Measurements from ENCODE around the gene COQ8A. TPM values are rescaled to one million over a fixed set of nuclear protein-coding genes. Genes with fewer than 3 reads are reported as not detected.

COQ8A gene
- polyA plus RNA-seq, 1 of the 3 experiments (the other 2 are of a cell fraction), result 11.8 TPM

DNA sequence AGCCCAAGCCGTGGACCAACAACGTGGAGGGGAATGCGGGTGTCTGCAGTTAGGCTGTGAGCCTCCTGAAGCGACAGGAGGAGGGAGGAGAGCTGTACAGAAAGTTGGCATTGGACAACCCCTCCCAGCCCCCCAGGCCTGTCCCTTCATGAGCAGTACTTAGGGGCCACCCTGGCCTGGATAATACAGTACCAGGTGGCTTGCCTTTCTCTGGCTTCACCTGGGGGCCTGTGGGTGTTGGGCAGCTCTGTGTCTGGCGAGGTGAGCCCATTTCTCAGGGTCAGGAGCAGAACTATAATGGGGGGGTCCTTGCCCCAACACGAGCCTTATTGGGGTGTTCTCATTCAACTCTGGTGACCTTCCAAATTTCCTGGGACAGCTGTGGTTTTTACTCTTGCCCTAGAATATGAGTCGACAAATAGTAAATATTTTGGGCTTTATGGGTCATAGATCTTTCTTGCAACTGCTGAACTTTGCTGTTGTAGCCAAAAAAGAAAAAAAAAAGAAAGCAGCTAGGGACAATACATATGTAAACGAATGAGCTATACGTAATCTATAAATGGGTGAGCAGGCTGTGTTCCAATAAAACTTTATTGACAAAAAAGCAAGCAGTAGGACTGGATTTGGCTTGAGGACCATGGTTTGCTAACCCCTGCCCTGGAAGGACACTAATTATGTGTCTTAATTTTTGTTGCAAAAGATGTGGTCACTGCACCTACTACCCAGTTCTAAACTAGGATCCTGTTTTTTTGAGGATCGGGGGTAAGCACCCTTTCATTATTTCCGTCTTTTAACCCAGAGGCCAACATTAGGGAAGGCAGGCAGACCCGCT lies 11.4 kb downstream of the COQ8A start (continued):
- no peak for TF ChIP-seq TCF12 (IDR thresholded peaks at IDR 0.05)
- no peak for TF ChIP-seq USF2 (IDR thresholded peaks at IDR 0.05; ENCODE audit: borderline replicate concordance, low read depth, low read length)
- no peak for TF ChIP-seq TEAD4 (IDR thresholded peaks at IDR 0.05; ENCODE audit: borderline replicate concordance, insufficient read depth)
- no peak for TF ChIP-seq EP300 (IDR thresholded peaks at IDR 0.05; ENCODE audit: borderline replicate concordance in 1 of 2, low read depth in 1 of 2, low read length in 1 of 2)
- TF ChIP-seq CHD2 (IDR thresholded peaks at IDR 0.05; ENCODE audit: low read length, partially characterized antibody), result no peak
- no peak for TF ChIP-seq NRF1 (IDR thresholded peaks at IDR 0.05; ENCODE audit: low read depth, low read length)

- POLR2A ChIA-PET, result no interaction called here
- no peak overlapping the region for H3K4me3 ChIP-seq (ENCODE audit: low read depth in 2 of 2, low read length in 1 of 2)
- H3K4me1 ChIP-seq (ENCODE audit: control insufficient read depth in 1 of 2, insufficient read depth in 2 of 2, low read depth in 1 of 2, low read length in 1 of 2), result peaks cover 0 to 5% of the 10 kb centered on the region in 2 experiments; a peak in 1 of 4 replicates
- CTCF ChIA-PET, result no interaction called here
- DNase-seq, result no peak
- no peak overlapping the region for H2AFZ ChIP-seq (ENCODE audit: low read depth)
- no peak overlapping the region for H3K9ac ChIP-seq
- H3K27me3 ChIP-seq (ENCODE audit: insufficient read depth), result no peaks in the 10 kb centered on the region
- no peaks in the 10 kb centered on the region for H3K9me3 ChIP-seq
- no peaks in the 10 kb centered on the region for H3K79me2 ChIP-seq (ENCODE audit: insufficient read depth)
- H4K20me1 ChIP-seq (ENCODE audit: insufficient read depth), result no peaks in the 10 kb centered on the region
- no peaks in the 10 kb centered on the region for H3F3A ChIP-seq (replicated peaks; ENCODE audit: insufficient read depth)
- H3K4me2 ChIP-seq, result no peak overlapping the region
- 68% methylated on average over 3 of the region's 3 CpGs for WGBS (ENCODE audit: low lambda C conversion rate)
- H3K9me2 ChIP-seq, result no peaks in the 10 kb centered on the region
- no peaks in the 10 kb centered on the region for H3K36me3 ChIP-seq (replicated peaks in 1 of 2; ENCODE audit: control insufficient read depth in 1 of 2, insufficient read depth in 2 of 2, low read length in 1 of 2)
- H3K27ac ChIP-seq (ENCODE audit: low read depth in 2 of 2, low read length in 1 of 2), result no peak overlapping the region
- TF ChIP-seq SIN3A (IDR thresholded peaks at IDR 0.05; ENCODE audit: borderline replicate concordance, low read depth, low read length), result no peak
- no peak for TF ChIP-seq POLR2AphosphoS5 (IDR thresholded peaks at IDR 0.05; ENCODE audit: low read depth, low read length)
These were observed 12.0 kb downstream of the COQ8A start for GRCh38 chr1:226952118-226952441.

DNA sequence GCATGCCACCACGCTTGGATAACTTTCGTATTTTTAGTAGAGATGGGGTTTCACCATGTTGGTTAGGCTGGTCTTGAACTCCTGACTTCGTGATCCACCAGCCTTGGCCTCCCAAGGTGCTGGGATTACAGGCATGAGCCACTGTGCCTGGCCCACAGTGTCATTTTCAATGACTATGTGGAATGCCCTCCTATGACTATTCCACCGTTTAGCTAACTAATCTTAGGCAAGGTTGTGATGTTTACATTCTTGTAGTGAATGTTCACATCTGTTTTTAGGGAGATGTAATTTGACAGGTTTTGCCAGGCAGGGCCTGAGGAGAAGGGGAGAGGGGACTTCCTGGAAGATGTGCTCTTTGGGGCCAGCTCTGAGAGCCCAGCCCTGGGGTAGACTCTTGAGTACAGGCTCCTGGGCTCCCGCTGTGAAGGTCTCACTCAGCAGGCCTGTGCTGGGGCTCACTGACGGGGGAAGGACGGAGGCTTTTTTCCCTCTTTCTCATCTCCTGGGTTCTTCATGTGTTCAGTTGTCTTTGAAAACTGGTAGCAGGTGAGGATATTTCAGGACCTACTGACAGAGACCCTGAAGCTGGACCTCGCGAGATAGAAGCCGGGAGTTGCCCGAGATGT lies 13.2 kb downstream of the COQ8A start:
- no peak overlapping the region for H3K27ac ChIP-seq (ENCODE audit: low read depth in 2 of 2, low read length in 1 of 2)
- H3K9me2 ChIP-seq, result no peaks in the 10 kb centered on the region
- no peaks in the 10 kb centered on the region for H3K27me3 ChIP-seq (ENCODE audit: insufficient read depth)
- no peak for DNase-seq
- H3K9ac ChIP-seq, result no peak overlapping the region
- no peaks in the 10 kb centered on the region for H4K20me1 ChIP-seq (ENCODE audit: insufficient read depth)
- H3K79me2 ChIP-seq (ENCODE audit: insufficient read depth), result no peaks in the 10 kb centered on the region
- H3F3A ChIP-seq (replicated peaks; ENCODE audit: insufficient read depth), result no peaks in the 10 kb centered on the region
- no peak overlapping the region for H3K4me2 ChIP-seq
- peaks cover 0 to 4% of the 10 kb centered on the region in 2 experiments; a peak in 1 of 4 replicates for H3K4me1 ChIP-seq (ENCODE audit: control insufficient read depth in 1 of 2, insufficient read depth in 2 of 2, low read depth in 1 of 2, low read length in 1 of 2)
- no peak overlapping the region for H3K4me3 ChIP-seq (ENCODE audit: low read depth in 2 of 2, low read length in 1 of 2)
- no peaks in the 10 kb centered on the region for H3K9me3 ChIP-seq
- no peak overlapping the region for H2AFZ ChIP-seq (ENCODE audit: low read depth)
- 90% methylated on average over 10 of the region's 11 CpGs for WGBS (ENCODE audit: low lambda C conversion rate)
- ChIA-PET CTCF (no interaction called here), POLR2A (no interaction called here)
- H3K36me3 ChIP-seq (replicated peaks in 1 of 2; ENCODE audit: control insufficient read depth in 1 of 2, insufficient read depth in 2 of 2, low read length in 1 of 2), result no peaks in the 10 kb centered on the region
- TF ChIP-seq POLR2AphosphoS5 (IDR thresholded peaks at IDR 0.05; ENCODE audit: low read depth, low read length) (no peak), TEAD4 (IDR thresholded peaks at IDR 0.05; ENCODE audit: borderline replicate concordance, insufficient read depth) (no peak), MXI1 (IDR thresholded peaks at IDR 0.05; ENCODE audit: low read depth, low read length) (no peak), CHD2 (IDR thresholded peaks at IDR 0.05; ENCODE audit: low read length, partially characterized antibody) (no peak), ZBTB33 (IDR thresholded peaks at IDR 0.05; ENCODE audit: borderline replicate concordance, low read depth) (no peak), YY1 (IDR thresholded peaks at IDR 0.05; ENCODE audit: low read depth) (no peak), EP300 (IDR thresholded peaks at IDR 0.05; ENCODE audit: borderline replicate concordance in 1 of 2, low read depth in 1 of 2, low read length in 1 of 2) (no peak), IRF3 (IDR thresholded peaks at IDR 0.05; ENCODE audit: low read depth, low read length) (no peak), RCOR1 (IDR thresholded peaks at IDR 0.05; ENCODE audit: low read length) (no peak), CTCF (IDR thresholded peaks at IDR 0.05) (no peak), RXRA (IDR thresholded peaks at IDR 0.05; ENCODE audit: borderline replicate concordance, low read depth) (no peak), RAD21 (IDR thresholded peaks at IDR 0.05; ENCODE audit: low read length) (no peak), JUND (IDR thresholded peaks at IDR 0.05) (no peak)
- TF ChIP-seq, protein P1, sequence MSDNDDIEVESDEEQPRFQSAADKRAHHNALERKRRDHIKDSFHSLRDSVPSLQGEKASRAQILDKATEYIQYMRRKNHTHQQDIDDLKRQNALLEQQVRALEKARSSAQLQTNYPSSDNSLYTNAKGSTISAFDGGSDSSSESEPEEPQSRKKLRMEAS (IDR thresholded peaks at IDR 0.05; ENCODE audit: low read depth), result no peak
